Stimulated activated CD4-positive, alpha-beta T cell treated with anti-CD3 and anti-CD28 coated beads, TNF-alpha, amount 100 ng/mL, for 1 hour (primary cell): ENCODE results near the gene EPHB2.

Experiments used
- DNase-seq, 3 donors: peaks; one replicate each; pipeline ENCODE4 v3.0.0-alpha.2; 2020; ENCODE audit warnings: low read depth in 3 of 3, low spot score in 1 of 3

Gene EPHB2

GRCh38 chr1:22721122-22721873 is 10.7 kb downstream of the EPHB2 start:
- DNase-seq, result no peak

- no peak for DNase-seq
These were observed 12.4 kb downstream of the EPHB2 start for GRCh38 chr1:22722901-22723550.

- no peak for DNase-seq
These were observed 17.2 kb downstream of the EPHB2 start for GRCh38 chr1:22727873-22728272.

- DNase-seq, result no peak
These were observed 18.2 kb downstream of the EPHB2 start for GRCh38 chr1:22728751-22729399.

GRCh38 chr1:22729400-22729773 is 18.7 kb downstream of the EPHB2 start:
- DNase-seq, result no peak

GRCh38 chr1:22729912-22730311 is 19.3 kb downstream of the EPHB2 start:
- no peak for DNase-seq

GRCh38 chr1:22731924-22732720 is 21.5 kb downstream of the EPHB2 start:
- no peak for DNase-seq

- DNase-seq, result no peak
These were observed 23.0 kb downstream of the EPHB2 start for GRCh38 chr1:22733643-22734042.

GRCh38 chr1:22736501-22737080 is 26.0 kb downstream of the EPHB2 start:
- no peak for DNase-seq

GRCh38 chr1:22737374-22738068 is 26.9 kb downstream of the EPHB2 start:
- no peak for DNase-seq

GRCh38 chr1:22738069-22738435 is 27.4 kb downstream of the EPHB2 start:
- no peak for DNase-seq

- no peak for DNase-seq
These were observed 27.9 kb downstream of the EPHB2 start for GRCh38 chr1:22738522-22738921.

GRCh38 chr1:22739648-22740385 is 29.2 kb downstream of the EPHB2 start:
- DNase-seq, result no peak

- no peak for DNase-seq
These were observed 30.5 kb downstream of the EPHB2 start for GRCh38 chr1:22741118-22741517.

- no peak for DNase-seq
These were observed 35.3 kb downstream of the EPHB2 start for GRCh38 chr1:22745669-22746585.

GRCh38 chr1:22747021-22747734 is 36.5 kb downstream of the EPHB2 start:
- DNase-seq, result no peak

- no peak for DNase-seq
These were observed 37.1 kb downstream of the EPHB2 start for GRCh38 chr1:22747735-22748073.

GRCh38 chr1:22749503-22749902 is 38.9 kb downstream of the EPHB2 start:
- DNase-seq, result no peak
